ENCODE results near the gene DECR2. TPM values are rescaled to one million over a fixed set of nuclear protein-coding genes. Genes with fewer than 3 reads are reported as not detected.

DECR2 gene
- total and polyA plus RNA-seq, 9 of the 15 experiments (the other 6 are each of a cell fraction or from before 2014, with no cell fraction given): 1.0 to 31.9 (median 10.3) TPM

DNA sequence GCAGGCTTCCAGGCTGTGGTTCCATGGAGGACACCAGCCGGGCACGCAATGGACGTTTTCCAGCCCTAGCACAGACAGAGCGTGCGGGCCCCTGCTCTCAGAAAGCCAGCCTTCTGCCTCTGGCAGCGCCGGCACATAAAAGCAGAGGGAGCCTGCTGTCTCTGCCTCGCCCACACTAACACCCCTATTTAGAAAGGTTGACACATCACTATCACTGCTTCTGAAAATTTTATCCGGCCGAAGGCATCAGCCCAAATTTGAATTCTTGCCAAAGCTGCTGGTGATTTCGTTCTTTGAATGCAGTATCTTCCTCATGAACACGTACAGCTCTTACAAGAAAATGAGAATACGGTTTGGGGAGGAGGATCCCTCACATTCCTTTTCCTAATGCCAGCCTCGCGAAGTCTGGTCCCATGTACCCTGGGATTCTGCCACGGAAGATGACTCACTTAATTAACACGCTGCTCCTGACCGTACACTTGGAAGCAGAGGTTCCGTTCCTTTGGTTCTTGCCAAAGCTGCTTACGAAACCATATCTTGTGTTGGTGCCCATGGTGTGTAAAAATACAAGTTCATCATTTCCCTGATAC lies 22.4 kb downstream of the DECR2 start:
- Histone ChIP-seq H3K9me1 (ENCODE audit: control insufficient read depth, insufficient read depth, low read length) (no peaks in the 10 kb centered on the region), H3K4me1 (replicated peaks in 1 of 2; ENCODE audit: control insufficient read depth in 2 of 2, insufficient read depth in 2 of 2, low read length in 2 of 2) (peaks cover 12 to 40% of the 10 kb centered on the region in 2 experiments; a peak in 3 of 5 replicates), H3K9ac (ENCODE audit: insufficient read depth in 1 of 2, low read depth in 2 of 2, low read length in 2 of 2) (peak overlapping the region in 1 of 2 experiments; percentile 98; a peak in 1 of 4 replicates), H3K36me3 (ENCODE audit: control insufficient read depth, insufficient read depth, low read length) (no peaks in the 10 kb centered on the region; the same call in 2 of the 3 replicates), H3K4me2 (ENCODE audit: insufficient read depth, low read length) (peak overlapping the region; percentile 78; the same call in 1 of the 2 replicates), H3K4me3 (no peak overlapping the region), H3K79me2 (ENCODE audit: control insufficient read depth, insufficient read depth, low read length) (peaks cover 8% of the 10 kb centered on the region; the same call in 2 of the 3 replicates), H4K20me1 (replicated peaks; ENCODE audit: control insufficient read depth, insufficient read depth, low read length) (no peaks in the 10 kb centered on the region), H2AFZ (ENCODE audit: low read depth, low read length) (peak overlapping the region; percentile 94; the same call in 1 of the 2 replicates), H3K27ac (ENCODE audit: extremely low read depth, low read depth, low read length) (no peak overlapping the region), H3K9me3 (replicated peaks; ENCODE audit: control insufficient read depth, insufficient read depth, low read depth, low read length) (no peaks in the 10 kb centered on the region), H3K27me3 (ENCODE audit: control insufficient read depth in 2 of 2, insufficient read depth in 2 of 2, low read length in 2 of 2) (no peaks in the 10 kb centered on the region)
- TF ChIP-seq FOSL1 (tag; conservative IDR thresholded peaks at IDR 0.05): 0 out of 2 replicates have a peak, but pooled peaks have one; percentile 20
- TF ChIP-seq, protein P1, sequence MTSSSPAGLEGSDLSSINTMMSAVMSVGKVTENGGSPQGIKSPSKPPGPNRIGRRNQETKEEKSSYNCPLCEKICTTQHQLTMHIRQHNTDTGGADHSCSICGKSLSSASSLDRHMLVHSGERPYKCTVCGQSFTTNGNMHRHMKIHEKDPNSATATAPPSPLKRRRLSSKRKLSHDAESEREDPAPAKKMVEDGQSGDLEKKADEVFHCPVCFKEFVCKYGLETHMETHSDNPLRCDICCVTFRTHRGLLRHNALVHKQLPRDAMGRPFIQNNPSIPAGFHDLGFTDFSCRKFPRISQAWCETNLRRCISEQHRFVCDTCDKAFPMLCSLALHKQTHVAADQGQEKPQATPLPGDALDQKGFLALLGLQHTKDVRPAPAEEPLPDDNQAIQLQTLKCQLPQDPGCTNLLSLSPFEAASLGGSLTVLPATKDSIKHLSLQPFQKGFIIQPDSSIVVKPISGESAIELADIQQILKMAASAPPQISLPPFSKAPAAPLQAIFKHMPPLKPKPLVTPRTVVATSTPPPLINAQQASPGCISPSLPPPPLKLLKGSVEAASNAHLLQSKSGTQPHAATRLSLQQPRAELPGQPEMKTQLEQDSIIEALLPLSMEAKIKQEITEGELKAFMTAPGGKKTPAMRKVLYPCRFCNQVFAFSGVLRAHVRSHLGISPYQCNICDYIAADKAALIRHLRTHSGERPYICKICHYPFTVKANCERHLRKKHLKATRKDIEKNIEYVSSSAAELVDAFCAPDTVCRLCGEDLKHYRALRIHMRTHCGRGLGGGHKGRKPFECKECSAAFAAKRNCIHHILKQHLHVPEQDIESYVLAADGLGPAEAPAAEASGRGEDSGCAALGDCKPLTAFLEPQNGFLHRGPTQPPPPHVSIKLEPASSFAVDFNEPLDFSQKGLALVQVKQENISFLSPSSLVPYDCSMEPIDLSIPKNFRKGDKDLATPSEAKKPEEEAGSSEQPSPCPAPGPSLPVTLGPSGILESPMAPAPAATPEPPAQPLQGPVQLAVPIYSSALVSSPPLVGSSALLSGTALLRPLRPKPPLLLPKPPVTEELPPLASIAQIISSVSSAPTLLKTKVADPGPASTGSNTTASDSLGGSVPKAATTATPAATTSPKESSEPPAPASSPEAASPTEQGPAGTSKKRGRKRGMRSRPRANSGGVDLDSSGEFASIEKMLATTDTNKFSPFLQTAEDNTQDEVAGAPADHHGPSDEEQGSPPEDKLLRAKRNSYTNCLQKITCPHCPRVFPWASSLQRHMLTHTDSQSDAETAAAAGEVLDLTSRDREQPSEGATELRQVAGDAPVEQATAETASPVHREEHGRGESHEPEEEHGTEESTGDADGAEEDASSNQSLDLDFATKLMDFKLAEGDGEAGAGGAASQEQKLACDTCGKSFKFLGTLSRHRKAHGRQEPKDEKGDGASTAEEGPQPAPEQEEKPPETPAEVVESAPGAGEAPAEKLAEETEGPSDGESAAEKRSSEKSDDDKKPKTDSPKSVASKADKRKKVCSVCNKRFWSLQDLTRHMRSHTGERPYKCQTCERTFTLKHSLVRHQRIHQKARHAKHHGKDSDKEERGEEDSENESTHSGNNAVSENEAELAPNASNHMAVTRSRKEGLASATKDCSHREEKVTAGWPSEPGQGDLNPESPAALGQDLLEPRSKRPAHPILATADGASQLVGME (CRISPR knock-in tag; IDR thresholded peaks at IDR 0.05): no peak
- TF ChIP-seq ZNF668 (CRISPR knock-in tag; IDR thresholded peaks at IDR 0.05): no peak
- no peak for TF ChIP-seq SIN3B (IDR thresholded peaks at IDR 0.05; ENCODE audit: low read depth)
- TF ChIP-seq, protein P2, sequence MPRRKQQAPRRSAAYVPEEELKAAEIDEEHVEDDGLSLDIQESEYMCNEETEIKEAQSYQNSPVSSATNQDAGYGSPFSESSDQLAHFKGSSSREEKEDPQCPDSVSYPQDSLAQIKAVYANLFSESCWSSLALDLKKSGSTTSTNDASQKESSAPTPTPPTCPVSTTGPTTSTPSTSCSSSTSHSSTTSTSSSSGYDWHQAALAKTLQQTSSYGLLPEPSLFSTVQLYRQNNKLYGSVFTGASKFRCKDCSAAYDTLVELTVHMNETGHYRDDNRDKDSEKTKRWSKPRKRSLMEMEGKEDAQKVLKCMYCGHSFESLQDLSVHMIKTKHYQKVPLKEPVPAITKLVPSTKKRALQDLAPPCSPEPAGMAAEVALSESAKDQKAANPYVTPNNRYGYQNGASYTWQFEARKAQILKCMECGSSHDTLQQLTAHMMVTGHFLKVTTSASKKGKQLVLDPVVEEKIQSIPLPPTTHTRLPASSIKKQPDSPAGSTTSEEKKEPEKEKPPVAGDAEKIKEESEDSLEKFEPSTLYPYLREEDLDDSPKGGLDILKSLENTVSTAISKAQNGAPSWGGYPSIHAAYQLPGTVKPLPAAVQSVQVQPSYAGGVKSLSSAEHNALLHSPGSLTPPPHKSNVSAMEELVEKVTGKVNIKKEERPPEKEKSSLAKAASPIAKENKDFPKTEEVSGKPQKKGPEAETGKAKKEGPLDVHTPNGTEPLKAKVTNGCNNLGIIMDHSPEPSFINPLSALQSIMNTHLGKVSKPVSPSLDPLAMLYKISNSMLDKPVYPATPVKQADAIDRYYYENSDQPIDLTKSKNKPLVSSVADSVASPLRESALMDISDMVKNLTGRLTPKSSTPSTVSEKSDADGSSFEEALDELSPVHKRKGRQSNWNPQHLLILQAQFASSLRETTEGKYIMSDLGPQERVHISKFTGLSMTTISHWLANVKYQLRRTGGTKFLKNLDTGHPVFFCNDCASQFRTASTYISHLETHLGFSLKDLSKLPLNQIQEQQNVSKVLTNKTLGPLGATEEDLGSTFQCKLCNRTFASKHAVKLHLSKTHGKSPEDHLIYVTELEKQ (CRISPR knock-in tag; IDR thresholded peaks at IDR 0.05): no peak
- no peak for ATAC-seq
- no TSS peak for BruUV-seq (replicated peaks)
- intact Hi-C loops (cut with micrococcal nuclease) (loop anchor here (10.0 kb wide), 1 partner anchor 61 kb away; no protein-coding TSS in a partner anchor), in situ Hi-C loops (cut with MboI) (no loop called here)
- ChIA-PET POLR2A (interaction anchor here (0.6 to 3.1 kb wide), 2 partner anchors 10 to 25 kb away, joined by 3 to 13 read pairs; no protein-coding TSS in a partner anchor), CTCF (ENCODE audit: low intra/inter-chr PET ratio) (no interaction called here)
- 54% methylated on average over 20 of the region's 20 CpGs for WGBS (ENCODE audit: insufficient coverage, low coverage, missing lambda C conversion rate)
- DNase-seq (ENCODE audit: extremely low read depth in 1 of 4, low spot score in 3 of 4): no peak
- FAIRE-seq: peak; percentile 71

Data from K562 (cell line).